Testis (tissue), 3 donors: ENCODE results near the gene TRIOBP. TPM values are rescaled to one million over a fixed set of nuclear protein-coding genes. Genes with fewer than 3 reads are reported as not detected.

Source experiments
- DNase-seq: peaks from one replicate; pipeline ENCODE4 v3.0.0-alpha.2; 2019
- H3K27ac ChIP-seq, 2 donors: fragments of 200-600 bp; sonication (generic); one replicate each; pipeline ENCODE4 v1.5.1; 2019
- H3K27me3 ChIP-seq: fragments of 200-600 bp; sonication (generic); one replicate; pipeline ENCODE4 v1.5.1; 2019
- H3K36me3 ChIP-seq: fragments of 200-600 bp; sonication (generic); one replicate; pipeline ENCODE4 v1.5.1; 2017; ENCODE audit warnings: low read depth; ENCODE audit errors: missing control alignments
- H3K4me1 ChIP-seq: fragments of 200-600 bp; sonication (generic); one replicate; pipeline ENCODE4 v1.5.1; 2019
- H3K4me3 ChIP-seq, 2 donors: fragments of 200-600 bp; sonication (generic); one replicate each; pipeline ENCODE4 v1.5.1; 2017 to 2019
- H3K9me3 ChIP-seq: fragments of 200-600 bp; sonication (generic); one replicate; pipeline ENCODE4 v1.5.1; 2017
- CTCF ChIP-seq, 3 experiments: fragments of 450-650 bp in 2 of 3; fragments of 200-600 bp in 1 of 3; sonication (generic) in 1 of 3; IDR thresholded peaks; one replicate each; pipeline ENCODE4 v1.5.1; 2016 to 2019; ENCODE audit warnings: antibody characterized with exemption in 3 of 3, mild to moderate bottlenecking in 2 of 3, moderate library complexity in 1 of 3
- POLR2A ChIP-seq: fragments of 450-650 bp; IDR thresholded peaks from one replicate; pipeline ENCODE4 v1.6.1; 2017; ENCODE audit warnings: antibody characterized with exemption, mild to moderate bottlenecking, moderate library complexity
- WGBS, 2 donors: methylation state at CpG; one replicate each; pipeline ENCODE4 v1.1.5; 2018; 5-methylcytosine and 5-hydroxymethylcytosine counted together
- intact Hi-C: fragments of 100-400 bp; cut with DNase I; formaldehyde crosslinking; loops from one replicate; pipeline ENCODE4 v1.15.1; 2023; ENCODE audit warnings: low total_unique reads
- polyA plus RNA-seq: library from polyadenylated mRNA; stranded (reverse); fragments of 350-450 nt; fragmentation: Illumina TruSeq; extraction: RNeasy Lipid Tissue Mini Kit (QIAGEN cat#74804); gene quantifications from one replicate; pipeline ENCODE4 v1.2.3, GENCODE V29; 2014; ENCODE audit warnings: low read depth, low replicate concordance; ENCODE audit not compliant: insufficient read depth
- total RNA-seq, 2 donors: library from RNA; depleted of rRNA; stranded (reverse); fragments of >200 nt; gene quantifications; one replicate each; pipeline ENCODE4 v1.2.3, GENCODE V29; 2016

TRIOBP gene
- total and polyA plus RNA-seq, 3 donors from 2014 or later: 52.9 to 80.2 (median 74.0) TPM

GRCh38 chr22:37747080-37747714 lies 50.3 kb downstream of the TRIOBP start:
- Histone ChIP-seq H3K27me3 (no peaks in the 10 kb centered on the region), H3K4me3 (peak overlapping the region; percentile 85 to 91), H3K4me1 (peaks cover 45% of the 10 kb centered on the region), H3K27ac (peak overlapping the region; percentile 91 to 93), H3K36me3 (no peaks in the 10 kb centered on the region), H3K9me3 (no peaks in the 10 kb centered on the region)
- intact Hi-C loops: no loop called here
- WGBS, 2 donors: 8 to 17% methylated on average over 5 to 16 of the region's 16 CpGs
- TF ChIP-seq POLR2A (no peak), CTCF (IDR thresholded peaks at IDR 0.05) (no peak)
- DNase-seq: no peak

GRCh38 chr22:37747715-37748100 lies 50.9 kb downstream of the TRIOBP start:
- no peak for DNase-seq
- 39 to 46% methylated on average over 7 to 8 of the region's 8 CpGs for WGBS, 2 donors
- H3K4me1 ChIP-seq: peaks cover 50% of the 10 kb centered on the region
- peak overlapping the region; percentile 18 to 91 for H3K27ac ChIP-seq
- H3K27me3 ChIP-seq: no peaks in the 10 kb centered on the region
- TF ChIP-seq POLR2A (no peak), CTCF (IDR thresholded peaks at IDR 0.05) (no peak)
- H3K4me3 ChIP-seq: peak overlapping the region in 1 of 2 donors; percentile 91
- no peaks in the 10 kb centered on the region for H3K9me3 ChIP-seq
- intact Hi-C loops: no loop called here
- H3K36me3 ChIP-seq: no peaks in the 10 kb centered on the region

GRCh38 chr22:37748659-37749058 lies 51.8 kb downstream of the TRIOBP start:
- 42 to 62% methylated on average over 8 of the region's 8 CpGs for WGBS, 2 donors
- no peaks in the 10 kb centered on the region for H3K9me3 ChIP-seq
- H3K27ac ChIP-seq: no peak overlapping the region
- peaks cover 54% of the 10 kb centered on the region for H3K4me1 ChIP-seq
- no peak for TF ChIP-seq POLR2A
- no peak for TF ChIP-seq CTCF (IDR thresholded peaks at IDR 0.05)
- H3K36me3 ChIP-seq: no peaks in the 10 kb centered on the region
- H3K4me3 ChIP-seq: no peak overlapping the region
- H3K27me3 ChIP-seq: no peaks in the 10 kb centered on the region
- no peak for DNase-seq
- intact Hi-C loops: no loop called here

GRCh38 chr22:37749226-37749625 lies 52.4 kb downstream of the TRIOBP start:
- no peaks in the 10 kb centered on the region for H3K27me3 ChIP-seq
- H3K27ac ChIP-seq: no peak overlapping the region
- no peaks in the 10 kb centered on the region for H3K9me3 ChIP-seq
- WGBS, 2 donors: 90 to 91% methylated on average over 12 of the region's 12 CpGs
- peaks cover 54% of the 10 kb centered on the region for H3K4me1 ChIP-seq
- intact Hi-C loops: no loop called here
- H3K36me3 ChIP-seq: no peaks in the 10 kb centered on the region
- DNase-seq: no peak
- H3K4me3 ChIP-seq: no peak overlapping the region
- TF ChIP-seq CTCF (IDR thresholded peaks at IDR 0.05) (no peak), POLR2A (no peak)
